PC-3 (cell line): Measurements from ENCODE around the gene INSL3. TPM values are rescaled to one million over a fixed set of nuclear protein-coding genes. Genes with fewer than 3 reads are reported as not detected.
"Not testable (repeated sequence)": the region's sequence is repeated elsewhere in the genome, so short reads cannot be mapped to it uniquely, and the experiment has no call there.

Experiments
- ATAC-seq: fragments of 200-7000 bp; cut with Tn5 transposase; 2 replicates; pipeline ENCODE4 v1.9.1; 2020; ENCODE audit warnings: mild to moderate bottlenecking, moderate library complexity
- BruUV-seq: library from RNA; stranded (reverse); fragments of 400-500 nt; replicated peaks from 2 replicates; lab custom pipeline; 2021; lab: Mats Ljungman, UMichigan
- CTCF ChIA-PET: fragments of 300-600 bp; sonication (Branson Sonifier 250); formaldehyde crosslinking; loops from one replicate; lab custom pipeline; 2022; ENCODE audit warnings: antibody characterized with exemption; lab: Charles Lee
- POLR2A ChIA-PET: fragments of 300-600 bp; sonication (Branson Sonifier 250); formaldehyde crosslinking; loops from one replicate; lab custom pipeline; 2022; ENCODE audit warnings: antibody characterized with exemption; ENCODE audit not compliant: unreplicated experiment; lab: Charles Lee
- DNase-seq: peaks from one replicate; pipeline ENCODE4 v3.0.0-alpha.2; 2015
- H2AFZ ChIP-seq: fragments of 300-600 bp; sonication (generic); 2 replicates; pipeline ENCODE4 v1.6.0; 2016; ENCODE audit warnings: antibody characterized with exemption, low read length
- H3F3A ChIP-seq: fragments of 300-600 bp; sonication (generic); one replicate; pipeline ENCODE4 v1.6.0; 2017; ENCODE audit warnings: antibody characterized with exemption, low read length, control low read depth, mild to moderate bottlenecking; ENCODE audit not compliant: unreplicated experiment
- H3K27ac ChIP-seq: fragments of 300-600 bp; sonication (generic); 2 replicates; pipeline ENCODE4 v1.5.1; 2016; ENCODE audit warnings: mild to moderate bottlenecking, low read length
- H3K27me3 ChIP-seq: fragments of 300-600 bp; sonication (generic); 2 replicates; pipeline ENCODE4 v1.6.1; 2016; ENCODE audit warnings: low read length, mixed read lengths
- H3K36me3 ChIP-seq: fragments of 300-600 bp; sonication (generic); 2 replicates; pipeline ENCODE4 v1.6.1; 2016; ENCODE audit warnings: low read depth, mixed run types, low read length, mixed read lengths
- H3K4me1 ChIP-seq: fragments of 300-600 bp; sonication (generic); 2 replicates; pipeline ENCODE4 v1.5.1; 2016; ENCODE audit warnings: low read length; ENCODE audit not compliant: insufficient read depth
- H3K4me2 ChIP-seq: fragments of 300-600 bp; sonication (generic); 2 replicates; pipeline ENCODE4 v1.6.0; 2016; ENCODE audit warnings: low read length
- H3K4me3 ChIP-seq: fragments of 300-600 bp; sonication (generic); 2 replicates; pipeline ENCODE4 v1.5.1; 2016; ENCODE audit warnings: mild to moderate bottlenecking, low read length, mixed read lengths
- H3K79me2 ChIP-seq: fragments of 300-600 bp; sonication (generic); 2 replicates; pipeline ENCODE4 v1.6.1; 2017; ENCODE audit warnings: low read length, mixed read lengths
- H3K9ac ChIP-seq: fragments of 300-600 bp; sonication (generic); 2 replicates; pipeline ENCODE4 v1.6.0; 2016; ENCODE audit warnings: mild to moderate bottlenecking, low read length
- H3K9me2 ChIP-seq: fragments of 300-600 bp; sonication (generic); replicated peaks from 2 replicates; pipeline ENCODE4 v1.6.1; 2016; ENCODE audit warnings: mixed run types, low read length, mixed read lengths
- H3K9me3 ChIP-seq: fragments of 300-600 bp; sonication (generic); 2 replicates; pipeline ENCODE4 v1.6.1; 2016; ENCODE audit warnings: low read length, mixed read lengths
- H4K20me1 ChIP-seq: fragments of 300-600 bp; sonication (generic); 2 replicates; pipeline ENCODE4 v1.6.1; 2016; ENCODE audit warnings: low read length, mixed read lengths
- EZH2 ChIP-seq: fragments of 300-600 bp; sonication (generic); IDR thresholded peaks from one replicate; pipeline ENCODE4 v1.6.1; 2017; ENCODE audit warnings: antibody characterized with exemption, mild to moderate bottlenecking, low read length; ENCODE audit not compliant: unreplicated experiment
- EZH2phosphoT487 ChIP-seq: fragments of 300-600 bp; sonication (generic); IDR thresholded peaks from 2 replicates; pipeline ENCODE4 v1.6.1; 2018; ENCODE audit warnings: mild to moderate bottlenecking, antibody characterized with exemption, low read length, borderline replicate concordance
- intact Hi-C: fragments of 100-400 bp; cut with micrococcal nuclease; formaldehyde crosslinking; loops from 2 replicates; pipeline ENCODE4 v1.9.0; 2023
- total RNA-seq: library from RNA; depleted of rRNA; stranded (reverse); fragments of >200 nt; gene quantifications from 2 replicates; pipeline ENCODE4 v1.2.3, GENCODE V29; 2014
- TF ChIP-seq, protein P1 (sequence below): fragments of 300-600 bp; sonication (generic); conservative IDR thresholded peaks from 2 replicates; pipeline ENCODE4 v1.5.1; 2017; ENCODE audit warnings: antibody characterized with exemption, low read depth, mild to moderate bottlenecking, low read length

Gene INSL3
- total RNA-seq, 1 experiment from 2014 or later = not detected

DNA sequence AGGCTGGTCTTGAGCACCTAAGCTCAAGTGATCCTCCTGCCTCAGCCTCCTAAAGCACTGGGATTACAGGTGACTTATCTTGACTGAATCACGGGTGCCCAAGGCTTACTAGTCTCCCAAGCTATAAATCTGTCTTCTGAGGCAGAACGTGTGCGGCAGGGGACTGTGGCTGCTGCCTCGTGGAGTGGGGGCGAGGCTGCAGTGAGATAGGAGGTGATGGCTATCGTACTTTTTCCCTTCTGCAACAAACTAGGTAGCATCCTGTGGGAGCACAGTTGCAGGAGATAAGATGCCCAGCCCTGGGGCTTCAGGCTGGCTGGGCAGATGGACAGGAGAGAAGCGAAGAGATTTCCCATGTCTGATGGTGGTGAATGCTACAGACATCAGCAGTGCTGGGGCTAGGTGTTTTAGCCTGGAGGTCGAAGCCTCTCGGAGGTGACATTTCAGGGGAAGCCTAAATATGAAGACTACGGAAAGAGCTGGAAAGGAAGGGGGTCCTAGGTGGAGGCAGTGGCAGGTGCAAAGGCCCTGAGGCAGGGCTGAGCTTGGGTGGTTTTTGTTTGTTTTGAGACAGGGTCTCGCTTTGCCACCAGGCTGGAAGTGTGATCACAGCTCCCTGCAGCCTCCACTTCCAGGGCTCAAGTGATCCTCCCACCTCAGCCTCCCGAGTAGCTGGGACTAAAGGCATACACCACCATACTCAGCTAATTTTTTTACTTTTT, 19.0 kb downstream of the INSL3 start:
- intact Hi-C loops = no loop called here
- Histone ChIP-seq H3K27ac (no peak overlapping the region), H4K20me1 (no peaks in the 10 kb centered on the region), H3K36me3 (0 out of 2 replicates have a peak, but pooled peaks cover 2% of the 10 kb centered on the region), H3K79me2 (peaks cover 93% of the 10 kb centered on the region), H3K27me3 (no peaks in the 10 kb centered on the region), H3K4me2 (no peak overlapping the region), H3K4me1 (peaks cover 18% of the 10 kb centered on the region), H3K9me3 (no peaks in the 10 kb centered on the region), H2AFZ (no peak overlapping the region), H3K9me2 (no peaks in the 10 kb centered on the region), H3K4me3 (no peak overlapping the region), H3K9ac (no peak overlapping the region), H3F3A (peaks cover under 1% of the 10 kb centered on the region)
- no peak for ATAC-seq
- CTCF ChIA-PET = interaction anchor here (1.1 kb wide), 1 partner anchor 57 kb away, joined by 4 read pairs; no protein-coding TSS in a partner anchor
- POLR2A ChIA-PET = no interaction called here
- TF ChIP-seq, protein P1, sequence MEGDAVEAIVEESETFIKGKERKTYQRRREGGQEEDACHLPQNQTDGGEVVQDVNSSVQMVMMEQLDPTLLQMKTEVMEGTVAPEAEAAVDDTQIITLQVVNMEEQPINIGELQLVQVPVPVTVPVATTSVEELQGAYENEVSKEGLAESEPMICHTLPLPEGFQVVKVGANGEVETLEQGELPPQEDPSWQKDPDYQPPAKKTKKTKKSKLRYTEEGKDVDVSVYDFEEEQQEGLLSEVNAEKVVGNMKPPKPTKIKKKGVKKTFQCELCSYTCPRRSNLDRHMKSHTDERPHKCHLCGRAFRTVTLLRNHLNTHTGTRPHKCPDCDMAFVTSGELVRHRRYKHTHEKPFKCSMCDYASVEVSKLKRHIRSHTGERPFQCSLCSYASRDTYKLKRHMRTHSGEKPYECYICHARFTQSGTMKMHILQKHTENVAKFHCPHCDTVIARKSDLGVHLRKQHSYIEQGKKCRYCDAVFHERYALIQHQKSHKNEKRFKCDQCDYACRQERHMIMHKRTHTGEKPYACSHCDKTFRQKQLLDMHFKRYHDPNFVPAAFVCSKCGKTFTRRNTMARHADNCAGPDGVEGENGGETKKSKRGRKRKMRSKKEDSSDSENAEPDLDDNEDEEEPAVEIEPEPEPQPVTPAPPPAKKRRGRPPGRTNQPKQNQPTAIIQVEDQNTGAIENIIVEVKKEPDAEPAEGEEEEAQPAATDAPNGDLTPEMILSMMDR = no peak
- no peak for TF ChIP-seq EZH2
- no peak for DNase-seq
- BruUV-seq = no TSS peak

DNA sequence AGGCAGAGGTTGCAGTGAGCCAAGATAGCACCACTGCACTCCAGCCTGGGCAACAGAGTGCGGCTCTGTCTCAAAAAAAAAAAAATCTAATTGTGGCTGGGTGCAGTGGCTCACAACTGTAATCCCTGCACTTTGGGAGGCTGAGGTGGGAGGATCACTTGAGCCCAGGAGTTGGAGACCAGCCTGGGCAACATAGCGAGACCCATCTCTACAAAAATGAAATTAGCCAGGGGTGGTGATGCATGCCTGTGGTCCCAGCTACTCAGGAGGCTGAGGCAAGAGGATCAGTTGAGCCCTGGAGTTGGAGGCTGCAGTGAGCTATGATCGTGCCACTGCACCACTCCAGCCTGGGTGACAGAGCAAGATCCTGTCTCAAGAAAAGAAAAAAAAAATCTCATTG, 22.7 kb downstream of the INSL3 start:
- H3F3A ChIP-seq, BruUV-seq, H3K9me2 ChIP-seq, ATAC-seq, H4K20me1 ChIP-seq, H3K9me3 ChIP-seq, H3K9ac ChIP-seq, H3K4me3 ChIP-seq, POLR2A ChIA-PET, CTCF ChIA-PET, DNase-seq, H3K36me3 ChIP-seq, H2AFZ ChIP-seq, H3K27me3 ChIP-seq, H3K4me2 ChIP-seq: not testable (repeated sequence)
- intact Hi-C loops = loop anchor here (5.0 kb wide), 2 partner anchors 34 to 59 kb away; partner anchors contain the start of gene RPL18A
- Histone ChIP-seq H3K27ac (peak overlapping the region; percentile 99; the same call in 1 of the 2 replicates), H3K79me2 (peaks cover 83% of the 10 kb centered on the region), H3K4me1 (peaks cover 41% of the 10 kb centered on the region)

DNA sequence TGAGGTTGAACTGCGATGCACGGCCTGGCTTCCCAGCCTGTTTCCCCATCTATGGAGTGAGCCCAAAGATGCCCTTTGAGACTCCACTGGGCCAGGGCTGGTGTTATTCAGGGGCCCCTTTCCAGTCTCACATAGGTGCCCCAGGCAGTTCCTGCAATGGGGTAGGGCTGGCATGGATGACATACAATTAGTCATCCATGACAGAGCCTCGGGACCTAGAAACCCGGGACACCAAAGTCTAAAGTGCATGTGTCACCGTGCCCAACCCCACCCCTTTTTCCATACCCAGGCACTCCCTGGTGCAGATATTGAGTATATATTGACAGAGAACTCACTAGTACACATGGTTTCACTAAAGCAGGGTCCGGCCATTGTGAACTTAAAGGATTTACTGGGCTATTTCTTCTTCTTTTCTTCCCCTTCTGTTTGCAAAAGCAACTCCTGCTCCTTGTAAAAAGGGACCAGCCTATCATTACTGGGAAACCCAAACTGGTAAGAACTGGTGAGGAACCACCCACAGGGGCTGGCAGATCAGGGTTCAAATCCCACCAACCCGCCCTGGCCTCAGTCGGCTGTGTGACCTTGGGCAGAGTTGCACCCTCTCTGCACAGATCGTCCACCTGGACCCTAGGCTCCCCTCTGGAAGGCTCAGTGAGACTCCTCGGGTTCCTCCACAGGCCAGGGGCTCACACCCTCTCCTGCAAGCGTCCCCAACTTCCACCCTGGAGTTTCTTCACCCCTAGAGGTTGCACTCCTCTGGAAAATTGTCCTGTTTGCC, 23.7 kb downstream of the INSL3 start:
- peak overlapping the region; percentile 99 for H3K27ac ChIP-seq
- intact Hi-C loops = loop anchor here (2.0 to 5.0 kb wide), 3 partner anchors 19 to 60 kb away; partner anchors contain the start of gene RPL18A
- H3K9ac ChIP-seq = peak overlapping the region; percentile 95
- no peaks in the 10 kb centered on the region for H3K27me3 ChIP-seq
- peaks cover 6% of the 10 kb centered on the region for H3F3A ChIP-seq
- H3K79me2 ChIP-seq = peaks cover 73% of the 10 kb centered on the region
- H3K9me3 ChIP-seq = no peaks in the 10 kb centered on the region
- 0 out of 2 replicates have a peak, but pooled peaks cover 2% of the 10 kb centered on the region for H3K36me3 ChIP-seq
- POLR2A ChIA-PET = interaction anchor here (0.7 kb wide), 1 partner anchor 48 kb away, joined by 3 read pairs; no protein-coding TSS in a partner anchor
- no peaks in the 10 kb centered on the region for H4K20me1 ChIP-seq
- peak overlapping the region; percentile 84 for H3K4me3 ChIP-seq
- CTCF ChIA-PET = no interaction called here
- H3K4me1 ChIP-seq = peaks cover 41% of the 10 kb centered on the region
- no TSS peak for BruUV-seq
- H2AFZ ChIP-seq = no peak overlapping the region
- TF ChIP-seq, protein P1 = no peak
- TF ChIP-seq EZH2phosphoT487 = no peak
- no peak for TF ChIP-seq EZH2
- no peaks in the 10 kb centered on the region for H3K9me2 ChIP-seq
- peak; percentile 98 for DNase-seq
- H3K4me2 ChIP-seq = peak overlapping the region; percentile 90
- peak; percentile 75 for ATAC-seq
